Measurements from ENCODE around the gene LINC00632.

DNA sequence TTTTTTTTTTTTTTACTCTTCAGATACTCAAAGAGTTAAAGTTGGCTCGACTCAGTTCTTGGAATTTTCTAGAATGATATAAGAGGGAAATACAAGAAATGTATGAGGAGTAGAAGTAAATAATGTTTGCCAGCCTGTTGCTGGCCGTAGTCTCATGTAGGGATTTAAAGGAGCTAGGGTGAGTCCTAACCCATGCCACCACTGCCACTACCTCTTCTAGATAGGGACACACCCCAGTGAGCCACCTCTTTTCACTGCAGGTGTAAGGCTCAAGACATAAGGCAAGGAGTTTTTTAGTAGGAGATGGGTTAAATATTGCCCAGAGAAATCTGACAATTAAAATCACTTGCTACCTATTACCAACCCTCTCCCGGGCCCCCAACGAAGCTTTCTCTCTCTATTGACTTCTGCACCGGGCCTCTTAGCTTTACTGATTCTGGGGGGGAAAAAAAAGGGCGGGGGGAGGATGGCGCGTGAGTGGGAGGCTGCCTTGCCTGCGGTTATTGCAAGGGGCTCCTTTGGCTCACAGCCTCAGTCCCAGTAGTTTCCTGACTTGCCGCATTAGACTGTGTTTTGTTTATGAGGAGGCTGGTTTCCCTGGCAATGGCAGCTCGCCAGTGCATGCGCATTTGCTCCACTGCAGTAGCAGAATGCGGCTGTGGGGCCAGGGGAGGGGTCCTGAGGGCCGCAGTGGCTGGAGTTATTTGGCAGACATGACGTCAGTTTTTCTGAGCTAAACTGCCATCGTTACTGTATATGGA, 3.0 kb downstream of the LINC00632 start:
- TF ChIP-seq EHMT2 (IDR thresholded peaks at IDR 0.05; ENCODE audit: low read depth) (no peak), RFX5 (IDR thresholded peaks at IDR 0.05) (no peak), JUN (IDR thresholded peaks at IDR 0.05) (no peak), BHLHE40 (IDR thresholded peaks at IDR 0.05; ENCODE audit: low read depth, low read length) (no peak), EP300 (IDR thresholded peaks at IDR 0.05) (no peak), JUNB (IDR thresholded peaks at IDR 0.05) (no peak), SMC3 (IDR thresholded peaks at IDR 0.05) (no peak)
- TF ChIP-seq, protein P1, sequence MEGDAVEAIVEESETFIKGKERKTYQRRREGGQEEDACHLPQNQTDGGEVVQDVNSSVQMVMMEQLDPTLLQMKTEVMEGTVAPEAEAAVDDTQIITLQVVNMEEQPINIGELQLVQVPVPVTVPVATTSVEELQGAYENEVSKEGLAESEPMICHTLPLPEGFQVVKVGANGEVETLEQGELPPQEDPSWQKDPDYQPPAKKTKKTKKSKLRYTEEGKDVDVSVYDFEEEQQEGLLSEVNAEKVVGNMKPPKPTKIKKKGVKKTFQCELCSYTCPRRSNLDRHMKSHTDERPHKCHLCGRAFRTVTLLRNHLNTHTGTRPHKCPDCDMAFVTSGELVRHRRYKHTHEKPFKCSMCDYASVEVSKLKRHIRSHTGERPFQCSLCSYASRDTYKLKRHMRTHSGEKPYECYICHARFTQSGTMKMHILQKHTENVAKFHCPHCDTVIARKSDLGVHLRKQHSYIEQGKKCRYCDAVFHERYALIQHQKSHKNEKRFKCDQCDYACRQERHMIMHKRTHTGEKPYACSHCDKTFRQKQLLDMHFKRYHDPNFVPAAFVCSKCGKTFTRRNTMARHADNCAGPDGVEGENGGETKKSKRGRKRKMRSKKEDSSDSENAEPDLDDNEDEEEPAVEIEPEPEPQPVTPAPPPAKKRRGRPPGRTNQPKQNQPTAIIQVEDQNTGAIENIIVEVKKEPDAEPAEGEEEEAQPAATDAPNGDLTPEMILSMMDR (IDR thresholded peaks at IDR 0.05) = no peak
- TF ChIP-seq, protein P2, sequence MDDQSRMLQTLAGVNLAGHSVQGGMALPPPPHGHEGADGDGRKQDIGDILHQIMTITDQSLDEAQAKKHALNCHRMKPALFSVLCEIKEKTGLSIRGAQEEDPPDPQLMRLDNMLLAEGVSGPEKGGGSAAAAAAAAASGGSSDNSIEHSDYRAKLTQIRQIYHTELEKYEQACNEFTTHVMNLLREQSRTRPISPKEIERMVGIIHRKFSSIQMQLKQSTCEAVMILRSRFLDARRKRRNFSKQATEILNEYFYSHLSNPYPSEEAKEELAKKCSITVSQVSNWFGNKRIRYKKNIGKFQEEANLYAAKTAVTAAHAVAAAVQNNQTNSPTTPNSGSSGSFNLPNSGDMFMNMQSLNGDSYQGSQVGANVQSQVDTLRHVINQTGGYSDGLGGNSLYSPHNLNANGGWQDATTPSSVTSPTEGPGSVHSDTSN (IDR thresholded peaks at IDR 0.05) = no peak
- TF ChIP-seq, protein P3, sequence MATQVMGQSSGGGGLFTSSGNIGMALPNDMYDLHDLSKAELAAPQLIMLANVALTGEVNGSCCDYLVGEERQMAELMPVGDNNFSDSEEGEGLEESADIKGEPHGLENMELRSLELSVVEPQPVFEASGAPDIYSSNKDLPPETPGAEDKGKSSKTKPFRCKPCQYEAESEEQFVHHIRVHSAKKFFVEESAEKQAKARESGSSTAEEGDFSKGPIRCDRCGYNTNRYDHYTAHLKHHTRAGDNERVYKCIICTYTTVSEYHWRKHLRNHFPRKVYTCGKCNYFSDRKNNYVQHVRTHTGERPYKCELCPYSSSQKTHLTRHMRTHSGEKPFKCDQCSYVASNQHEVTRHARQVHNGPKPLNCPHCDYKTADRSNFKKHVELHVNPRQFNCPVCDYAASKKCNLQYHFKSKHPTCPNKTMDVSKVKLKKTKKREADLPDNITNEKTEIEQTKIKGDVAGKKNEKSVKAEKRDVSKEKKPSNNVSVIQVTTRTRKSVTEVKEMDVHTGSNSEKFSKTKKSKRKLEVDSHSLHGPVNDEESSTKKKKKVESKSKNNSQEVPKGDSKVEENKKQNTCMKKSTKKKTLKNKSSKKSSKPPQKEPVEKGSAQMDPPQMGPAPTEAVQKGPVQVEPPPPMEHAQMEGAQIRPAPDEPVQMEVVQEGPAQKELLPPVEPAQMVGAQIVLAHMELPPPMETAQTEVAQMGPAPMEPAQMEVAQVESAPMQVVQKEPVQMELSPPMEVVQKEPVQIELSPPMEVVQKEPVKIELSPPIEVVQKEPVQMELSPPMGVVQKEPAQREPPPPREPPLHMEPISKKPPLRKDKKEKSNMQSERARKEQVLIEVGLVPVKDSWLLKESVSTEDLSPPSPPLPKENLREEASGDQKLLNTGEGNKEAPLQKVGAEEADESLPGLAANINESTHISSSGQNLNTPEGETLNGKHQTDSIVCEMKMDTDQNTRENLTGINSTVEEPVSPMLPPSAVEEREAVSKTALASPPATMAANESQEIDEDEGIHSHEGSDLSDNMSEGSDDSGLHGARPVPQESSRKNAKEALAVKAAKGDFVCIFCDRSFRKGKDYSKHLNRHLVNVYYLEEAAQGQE (IDR thresholded peaks at IDR 0.05) = no peak
